Retina (tissue), 1 donor: ENCODE results near the gene CACNG6.
"Not testable (repeated sequence)": the region's sequence is repeated elsewhere in the genome, so short reads cannot be mapped to it uniquely, and the experiment has no call there.

Experiments
- DNase-seq: peaks from one replicate; pipeline ENCODE4 v3.0.0-alpha.2; 2016

Gene CACNG6

GRCh38 chr19:54002495-54003315 lies 11.3 kb downstream of the CACNG6 start:
- no peak for DNase-seq

GRCh38 chr19:54009440-54009839 lies 18.0 kb downstream of the CACNG6 start:
- DNase-seq = no peak

GRCh38 chr19:54010474-54010873 lies 19.0 kb downstream of the CACNG6 start:
- DNase-seq = no peak

GRCh38 chr19:54011507-54012211 lies 20.2 kb downstream of the CACNG6 start:
- no peak for DNase-seq

GRCh38 chr19:54013866-54014265 lies 22.4 kb downstream of the CACNG6 start:
- DNase-seq = no peak

GRCh38 chr19:54014920-54015560 lies 23.6 kb downstream of the CACNG6 start:
- no peak for DNase-seq

- DNase-seq = no peak
These were observed 25.8 kb downstream of the CACNG6 start for GRCh38 chr19:54017261-54017660.

- DNase-seq = no peak
These were observed 29.9 kb downstream of the CACNG6 start for GRCh38 chr19:54021363-54021762.

GRCh38 chr19:54021932-54022331 lies 30.5 kb downstream of the CACNG6 start:
- no peak for DNase-seq

GRCh38 chr19:54023191-54023590 lies 31.8 kb downstream of the CACNG6 start:
- no peak for DNase-seq

GRCh38 chr19:54024660-54025059 lies 33.2 kb downstream of the CACNG6 start:
- no peak for DNase-seq

GRCh38 chr19:54026656-54027055 lies 35.2 kb downstream of the CACNG6 start:
- DNase-seq = no peak

- no peak for DNase-seq
These were observed 37.9 kb downstream of the CACNG6 start for GRCh38 chr19:54029301-54029700.

- DNase-seq = peak; percentile 51
These were observed 38.6 kb downstream of the CACNG6 start for GRCh38 chr19:54029930-54030490.

GRCh38 chr19:54030895-54031586 lies 39.6 kb downstream of the CACNG6 start:
- DNase-seq = no peak

GRCh38 chr19:54035215-54036178 lies 44.1 kb downstream of the CACNG6 start:
- DNase-seq = no peak

GRCh38 chr19:54036542-54036941 lies 45.1 kb downstream of the CACNG6 start:
- not testable (repeated sequence) for DNase-seq

- DNase-seq = no peak
These were observed 48.6 kb downstream of the CACNG6 start for GRCh38 chr19:54040003-54040402.

- no peak for DNase-seq
These were observed 50.7 kb downstream of the CACNG6 start for GRCh38 chr19:54041969-54042606.

GRCh38 chr19:54042989-54043388 lies 51.6 kb downstream of the CACNG6 start:
- DNase-seq = no peak

GRCh38 chr19:54045771-54046170 lies 54.3 kb downstream of the CACNG6 start:
- DNase-seq = no peak
